22Rv1 (cell line): Measurements from ENCODE around the gene OSCAR.

ENCODE experiments used
- ZFX ChIP-seq: fragments of 450-650 bp; IDR thresholded peaks from 2 replicates; pipeline ENCODE4 v1.6.1; 2017; ENCODE audit warnings: antibody characterized with exemption, borderline replicate concordance
- TF ChIP-seq, protein P1 (sequence below): fragments of 450-650 bp; IDR thresholded peaks from 2 replicates; pipeline ENCODE4 v1.5.1; 2017; ENCODE audit warnings: mild to moderate bottlenecking

DNA sequence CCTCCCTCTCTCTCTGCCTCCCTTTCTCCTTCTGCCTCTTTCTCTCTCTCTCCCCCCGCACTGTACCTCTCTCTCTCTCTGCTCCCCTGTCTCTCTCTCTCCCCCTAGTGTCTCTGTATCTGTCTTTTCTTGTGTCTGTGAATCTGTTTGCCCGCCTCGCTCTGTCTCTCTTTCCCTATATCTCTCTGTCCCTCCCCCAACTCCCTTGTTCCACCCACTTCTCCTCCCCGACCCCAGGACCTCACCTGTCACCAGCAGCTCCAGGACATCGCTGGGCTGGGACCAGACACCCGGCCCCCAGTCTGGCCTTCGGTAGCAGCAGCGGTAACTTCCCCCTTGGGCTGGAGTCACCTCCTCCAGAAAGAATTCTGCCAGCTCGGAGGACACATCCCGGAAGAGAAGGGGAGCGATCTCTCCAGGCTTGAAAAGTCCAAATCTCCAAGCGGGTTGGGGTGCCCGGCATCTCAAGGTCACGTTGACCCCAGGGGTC, 3.9 kb downstream of the OSCAR start:
- TF ChIP-seq, protein P1, sequence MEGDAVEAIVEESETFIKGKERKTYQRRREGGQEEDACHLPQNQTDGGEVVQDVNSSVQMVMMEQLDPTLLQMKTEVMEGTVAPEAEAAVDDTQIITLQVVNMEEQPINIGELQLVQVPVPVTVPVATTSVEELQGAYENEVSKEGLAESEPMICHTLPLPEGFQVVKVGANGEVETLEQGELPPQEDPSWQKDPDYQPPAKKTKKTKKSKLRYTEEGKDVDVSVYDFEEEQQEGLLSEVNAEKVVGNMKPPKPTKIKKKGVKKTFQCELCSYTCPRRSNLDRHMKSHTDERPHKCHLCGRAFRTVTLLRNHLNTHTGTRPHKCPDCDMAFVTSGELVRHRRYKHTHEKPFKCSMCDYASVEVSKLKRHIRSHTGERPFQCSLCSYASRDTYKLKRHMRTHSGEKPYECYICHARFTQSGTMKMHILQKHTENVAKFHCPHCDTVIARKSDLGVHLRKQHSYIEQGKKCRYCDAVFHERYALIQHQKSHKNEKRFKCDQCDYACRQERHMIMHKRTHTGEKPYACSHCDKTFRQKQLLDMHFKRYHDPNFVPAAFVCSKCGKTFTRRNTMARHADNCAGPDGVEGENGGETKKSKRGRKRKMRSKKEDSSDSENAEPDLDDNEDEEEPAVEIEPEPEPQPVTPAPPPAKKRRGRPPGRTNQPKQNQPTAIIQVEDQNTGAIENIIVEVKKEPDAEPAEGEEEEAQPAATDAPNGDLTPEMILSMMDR = no peak
- no peak for TF ChIP-seq ZFX
